ENCODE results near the gene KRTAP10-7. TPM values are rescaled to one million over a fixed set of nuclear protein-coding genes. Genes with fewer than 3 reads are reported as not detected.
"Not testable (repeated sequence)": the region's sequence is repeated elsewhere in the genome, so short reads cannot be mapped to it uniquely, and the experiment has no call there.

KRTAP10-7 gene
- total RNA-seq, 1 donor from 2014 or later = not detected

- H3K4me1 Mint-ChIP-seq = no peaks in the 10 kb centered on the region
Measured at GRCh38 chr21:44643741-44644310, 43.4 kb downstream of the KRTAP10-7 start.

GRCh38 chr21:44644878-44645277 is 44.5 kb downstream of the KRTAP10-7 start:
- Mint-ChIP-seq H3K4me3 (no peak overlapping the region), H3K9me3 (peaks cover 31% of the 10 kb centered on the region), H3K27ac (ENCODE audit: unreplicated experiment) (no peak overlapping the region), H3K36me3 (ENCODE audit: low read depth) (peaks cover 5% of the 10 kb centered on the region), H3K4me1 (no peaks in the 10 kb centered on the region), H3K27me3 (ENCODE audit: low read depth) (peaks cover 10% of the 10 kb centered on the region)
- DNase-seq (ENCODE audit: low read depth, low spot score) = no peak
- no peak for TF ChIP-seq CTCF (conservative IDR thresholded peaks at IDR 0.05)

More at GRCh38 chr21:44643741-44644310, 43.4 kb downstream of the KRTAP10-7 start:
- Mint-ChIP-seq H3K9me3 (peaks cover 31% of the 10 kb centered on the region), H3K27me3 (ENCODE audit: low read depth) (peaks cover 10% of the 10 kb centered on the region), H3K36me3 (ENCODE audit: low read depth) (peaks cover 5% of the 10 kb centered on the region), H3K27ac (ENCODE audit: unreplicated experiment) (no peak overlapping the region), H3K4me3 (no peak overlapping the region)
- no peak for DNase-seq (ENCODE audit: low read depth, low spot score)
- no peak for TF ChIP-seq CTCF (conservative IDR thresholded peaks at IDR 0.05)

- peak within 1 kb of the TSS; percentile 81 for H3K27ac Mint-ChIP-seq (ENCODE audit: unreplicated experiment)
- H3K9me3 Mint-ChIP-seq = peaks cover 19% of the 10 kb centered on the region
- not testable (repeated sequence) for H3K4me1 Mint-ChIP-seq; H3K27me3 Mint-ChIP-seq (ENCODE audit: low read depth); H3K4me3 Mint-ChIP-seq; DNase-seq (ENCODE audit: low read depth, low spot score); H3K36me3 Mint-ChIP-seq (ENCODE audit: low read depth)
Measured at GRCh38 chr21:44646366-44647221, 46.2 kb downstream of the KRTAP10-7 start, which contains the start of gene KRTAP10-11. Gene KRTAP10-11 (plus strand): TSS chr21:44646414. CDS start chr21:44646459, 45 bp downstream.

GRCh38 chr21:44647222-44647552 is 46.8 kb downstream of the KRTAP10-7 start:
- peaks cover 16% of the 10 kb centered on the region for H3K9me3 Mint-ChIP-seq
- peaks cover 6% of the 10 kb centered on the region for H3K27me3 Mint-ChIP-seq (ENCODE audit: low read depth)
- H3K4me1 Mint-ChIP-seq = no peaks in the 10 kb centered on the region
- peaks cover 4% of the 10 kb centered on the region for H3K36me3 Mint-ChIP-seq (ENCODE audit: low read depth)
- no peak for DNase-seq (ENCODE audit: low read depth, low spot score)
- TF ChIP-seq CTCF (conservative IDR thresholded peaks at IDR 0.05) = no peak
- H3K4me3 Mint-ChIP-seq = no peak overlapping the region
- peak overlapping the region; percentile 81 for H3K27ac Mint-ChIP-seq (ENCODE audit: unreplicated experiment)

GRCh38 chr21:44648557-44649311 is 48.3 kb downstream of the KRTAP10-7 start:
- H3K27ac Mint-ChIP-seq (ENCODE audit: unreplicated experiment) = no peak overlapping the region
- H3K4me1 Mint-ChIP-seq = no peaks in the 10 kb centered on the region
- TF ChIP-seq CTCF (conservative IDR thresholded peaks at IDR 0.05) = no peak
- H3K4me3 Mint-ChIP-seq = no peak overlapping the region
- peaks cover 6% of the 10 kb centered on the region for H3K27me3 Mint-ChIP-seq (ENCODE audit: low read depth)
- peaks cover 2% of the 10 kb centered on the region for H3K36me3 Mint-ChIP-seq (ENCODE audit: low read depth)
- H3K9me3 Mint-ChIP-seq = peaks cover 7% of the 10 kb centered on the region
- DNase-seq (ENCODE audit: low read depth, low spot score) = no peak
